Skin of body (tissue), 2 donors: ENCODE measurements around the gene SLC8A2. TPM values are rescaled to one million over a fixed set of nuclear protein-coding genes. Genes with fewer than 3 reads are reported as not detected.
A peak's percentile ranks its signal among the peaks of the same experiment; 100 is the strongest.

Experiments
- DNase-seq: peaks from one replicate; lab custom pipeline; 2025; lab: John Stamatoyannopoulos, UW
- total RNA-seq: library from RNA; depleted of rRNA; stranded (reverse); fragments of >200 nt; gene quantifications from one replicate; pipeline ENCODE4 v1.2.3, GENCODE V29; 2014

SLC8A2 gene
- total RNA-seq, 1 donor from 2014 or later: 0.39 TPM

- no peak for DNase-seq
These were observed 41.5 kb downstream of the SLC8A2 start for GRCh38 chr19:47430041-47430802.

GRCh38 chr19:47429140-47429793 lies 42.4 kb downstream of the SLC8A2 start:
- DNase-seq: no peak

GRCh38 chr19:47428177-47428894 lies 43.4 kb downstream of the SLC8A2 start:
- DNase-seq: peak; percentile 82

GRCh38 chr19:47427241-47428176 lies 44.2 kb downstream of the SLC8A2 start:
- no peak for DNase-seq

- DNase-seq: no peak
These were observed 48.4 kb downstream of the SLC8A2 start for GRCh38 chr19:47423203-47423882.

GRCh38 chr19:47422417-47423163 lies 49.1 kb downstream of the SLC8A2 start:
- DNase-seq: no peak

GRCh38 chr19:47421844-47422395 lies 49.8 kb downstream of the SLC8A2 start:
- DNase-seq: no peak

GRCh38 chr19:47421244-47421786 lies 50.4 kb downstream of the SLC8A2 start:
- no peak for DNase-seq

- no peak for DNase-seq
These were observed 51.9 kb downstream of the SLC8A2 start for GRCh38 chr19:47419789-47420188.

- DNase-seq: no peak
These were observed 52.5 kb downstream of the SLC8A2 start, which contains the start of gene MEIS3 for GRCh38 chr19:47419030-47419783. Gene MEIS3, minus strand, starts transcription at chr19:47419527. Its CDS starts 446 bp downstream, at chr19:47419081.

GRCh38 chr19:47418692-47419029 lies 53.0 kb downstream of the SLC8A2 start:
- DNase-seq: no peak

- DNase-seq: no peak
These were observed 53.7 kb downstream of the SLC8A2 start for GRCh38 chr19:47417746-47418691.

GRCh38 chr19:47417107-47417745 lies 54.5 kb downstream of the SLC8A2 start:
- no peak for DNase-seq

- DNase-seq: no peak
These were observed 55.1 kb downstream of the SLC8A2 start for GRCh38 chr19:47416643-47416985.

- DNase-seq: no peak
These were observed 55.6 kb downstream of the SLC8A2 start for GRCh38 chr19:47415953-47416642.

- no peak for DNase-seq
These were observed 57.2 kb downstream of the SLC8A2 start for GRCh38 chr19:47414469-47414868.
